Measurements from ENCODE around the gene DIAPH1. TPM values are rescaled to one million over a fixed set of nuclear protein-coding genes. Genes with fewer than 3 reads are reported as not detected.

The DIAPH1 gene
- 64.1 TPM for total RNA-seq

- H3K36me3 ChIP-seq, result peaks cover 0 to 29% of the 10 kb centered on the region in 2 donors
- H3K9me3 ChIP-seq, result no peaks in the 10 kb centered on the region
- H3K27ac ChIP-seq, result peak within 1 kb of the TSS; percentile 96
- intact Hi-C loops (cut with DNase I), result no loop called here
- no peaks in the 10 kb centered on the region for H3K27me3 ChIP-seq
- peaks cover 27% of the 10 kb centered on the region for H3K4me1 ChIP-seq
- H3K4me3 ChIP-seq, result peak within 1 kb of the TSS; percentile 78 to 86
- TF ChIP-seq CTCF (IDR thresholded peaks at IDR 0.05) (peak; percentile 97 to 100 (median 99)), POLR2A (IDR thresholded peaks at IDR 0.05) (peak; percentile 56 to 84), POLR2AphosphoS5 (IDR thresholded peaks at IDR 0.05; ENCODE audit: insufficient read depth in 1 of 2, low read depth in 1 of 2) (peak; percentile 79 to 80)
- DNase-seq (ENCODE audit: extremely low spot score in 2 of 2), result peak in 1 of 2 donors; percentile 97
Measured at GRCh38 chr5:141618804-141619554, at the start of gene DIAPH1. Gene DIAPH1, minus strand, starts transcription at chr5:141619000. Its CDS starts 86 bp downstream, at chr5:141618914.

- H3K36me3 ChIP-seq, result no peaks in the 10 kb centered on the region
- no peak overlapping the region for H3K27ac ChIP-seq
- no peak for DNase-seq (ENCODE audit: extremely low spot score in 2 of 2)
- no peaks in the 10 kb centered on the region for H3K4me1 ChIP-seq
- H3K4me3 ChIP-seq, result no peak overlapping the region
- TF ChIP-seq POLR2A (IDR thresholded peaks at IDR 0.05), result no peak
- TF ChIP-seq POLR2AphosphoS5 (IDR thresholded peaks at IDR 0.05; ENCODE audit: insufficient read depth in 1 of 2, low read depth in 1 of 2), result no peak
- no peak for TF ChIP-seq CTCF (IDR thresholded peaks at IDR 0.05)
- H3K27me3 ChIP-seq, result no peaks in the 10 kb centered on the region
- intact Hi-C loops (cut with DNase I), result no loop called here
- no peaks in the 10 kb centered on the region for H3K9me3 ChIP-seq
Measured at GRCh38 chr5:141665995-141666940, 47.5 kb upstream of the DIAPH1 start.

- H3K4me1 ChIP-seq, result no peaks in the 10 kb centered on the region
- TF ChIP-seq POLR2A (IDR thresholded peaks at IDR 0.05) (no peak), CTCF (IDR thresholded peaks at IDR 0.05) (peak; percentile 79 to 89 (median 83)), POLR2AphosphoS5 (IDR thresholded peaks at IDR 0.05; ENCODE audit: insufficient read depth in 1 of 2, low read depth in 1 of 2) (peak in 1 of 2 donors; percentile 31)
- no peaks in the 10 kb centered on the region for H3K27me3 ChIP-seq
- no peak overlapping the region for H3K27ac ChIP-seq
- H3K4me3 ChIP-seq, result no peak overlapping the region
- no peak for DNase-seq (ENCODE audit: extremely low spot score in 2 of 2)
- intact Hi-C loops (cut with DNase I), result no loop called here
- no peaks in the 10 kb centered on the region for H3K9me3 ChIP-seq
- H3K36me3 ChIP-seq, result no peaks in the 10 kb centered on the region
Measured at GRCh38 chr5:141664733-141665461, 46.1 kb upstream of the DIAPH1 start.

- intact Hi-C loops (cut with DNase I), result no loop called here
- no peaks in the 10 kb centered on the region for H3K36me3 ChIP-seq
- no peaks in the 10 kb centered on the region for H3K9me3 ChIP-seq
- no peak overlapping the region for H3K27ac ChIP-seq
- H3K27me3 ChIP-seq, result no peaks in the 10 kb centered on the region
- TF ChIP-seq POLR2A (IDR thresholded peaks at IDR 0.05), result no peak
- DNase-seq (ENCODE audit: extremely low spot score in 2 of 2), result no peak
- no peak overlapping the region for H3K4me3 ChIP-seq
- no peaks in the 10 kb centered on the region for H3K4me1 ChIP-seq
Measured at GRCh38 chr5:141663506-141663905, 44.7 kb upstream of the DIAPH1 start.

- TF ChIP-seq CTCF (IDR thresholded peaks at IDR 0.05), result no peak
- TF ChIP-seq POLR2A (IDR thresholded peaks at IDR 0.05), result no peak
- no peak for TF ChIP-seq POLR2AphosphoS5 (IDR thresholded peaks at IDR 0.05; ENCODE audit: insufficient read depth in 1 of 2, low read depth in 1 of 2)
- Histone ChIP-seq H3K4me3 (no peak overlapping the region), H3K4me1 (no peaks in the 10 kb centered on the region), H3K9me3 (no peaks in the 10 kb centered on the region), H3K27me3 (no peaks in the 10 kb centered on the region), H3K27ac (no peak overlapping the region), H3K36me3 (no peaks in the 10 kb centered on the region)
- DNase-seq (ENCODE audit: extremely low spot score in 2 of 2), result no peak
- intact Hi-C loops (cut with DNase I), result no loop called here
Measured at GRCh38 chr5:141662028-141662427, 43.2 kb upstream of the DIAPH1 start.

Data from vagina (tissue), 2 donors.